Measurements from ENCODE around the gene CD19.

DNA sequence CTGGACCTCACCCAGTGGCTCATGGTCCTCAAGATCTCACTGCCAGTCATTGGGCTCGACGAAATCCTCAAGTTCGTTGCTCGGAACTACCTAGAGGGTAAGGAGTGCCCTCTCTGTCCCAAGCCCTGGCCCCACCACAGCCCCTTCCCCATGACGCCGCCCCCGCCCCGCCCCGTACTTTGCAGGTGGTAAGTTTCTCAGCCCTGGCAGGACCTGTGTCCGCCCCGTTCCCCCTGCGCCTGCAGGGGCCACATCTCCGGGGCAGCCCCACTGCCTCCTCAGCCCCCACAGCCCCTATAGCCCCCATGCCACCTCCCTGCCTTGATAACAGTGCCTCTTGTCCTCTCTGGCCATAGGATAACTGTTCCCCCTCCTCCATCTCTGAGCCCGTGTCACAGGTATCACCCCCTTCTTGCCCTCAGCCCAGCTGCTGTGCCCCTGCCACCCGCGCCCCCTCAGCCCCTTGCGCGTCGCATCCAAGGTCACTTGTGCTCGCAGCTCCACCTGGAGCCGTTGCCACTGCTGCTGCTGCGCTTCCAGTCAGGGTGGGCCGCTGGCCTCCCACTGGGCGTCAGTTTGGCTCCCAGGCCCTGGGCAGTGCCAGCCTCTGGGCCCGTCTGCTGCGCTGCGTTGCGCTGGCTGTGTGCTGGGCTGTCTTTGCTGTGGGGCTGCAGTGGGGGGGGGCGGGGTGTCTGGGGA is 28.3 kb upstream of the CD19 start:
- TF ChIP-seq, protein P1, sequence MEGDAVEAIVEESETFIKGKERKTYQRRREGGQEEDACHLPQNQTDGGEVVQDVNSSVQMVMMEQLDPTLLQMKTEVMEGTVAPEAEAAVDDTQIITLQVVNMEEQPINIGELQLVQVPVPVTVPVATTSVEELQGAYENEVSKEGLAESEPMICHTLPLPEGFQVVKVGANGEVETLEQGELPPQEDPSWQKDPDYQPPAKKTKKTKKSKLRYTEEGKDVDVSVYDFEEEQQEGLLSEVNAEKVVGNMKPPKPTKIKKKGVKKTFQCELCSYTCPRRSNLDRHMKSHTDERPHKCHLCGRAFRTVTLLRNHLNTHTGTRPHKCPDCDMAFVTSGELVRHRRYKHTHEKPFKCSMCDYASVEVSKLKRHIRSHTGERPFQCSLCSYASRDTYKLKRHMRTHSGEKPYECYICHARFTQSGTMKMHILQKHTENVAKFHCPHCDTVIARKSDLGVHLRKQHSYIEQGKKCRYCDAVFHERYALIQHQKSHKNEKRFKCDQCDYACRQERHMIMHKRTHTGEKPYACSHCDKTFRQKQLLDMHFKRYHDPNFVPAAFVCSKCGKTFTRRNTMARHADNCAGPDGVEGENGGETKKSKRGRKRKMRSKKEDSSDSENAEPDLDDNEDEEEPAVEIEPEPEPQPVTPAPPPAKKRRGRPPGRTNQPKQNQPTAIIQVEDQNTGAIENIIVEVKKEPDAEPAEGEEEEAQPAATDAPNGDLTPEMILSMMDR (IDR thresholded peaks at IDR 0.05), result no peak
- TF ChIP-seq POLR2A (IDR thresholded peaks at IDR 0.05) (no peak), POLR2AphosphoS5 (IDR thresholded peaks at IDR 0.05) (no peak)
